NOMO-1 (cell line): Measurements from ENCODE around the gene LATS1.
"Not testable (repeated sequence)": the region's sequence is repeated elsewhere in the genome, so short reads cannot be mapped to it uniquely, and the experiment has no call there.

Source experiments
- DNase-seq, 2 experiments: peaks; one replicate each; lab custom pipeline; 2025; ENCODE audit not compliant: unreplicated experiment in 2 of 2; lab: John Stamatoyannopoulos, UW

LATS1 gene

DNA sequence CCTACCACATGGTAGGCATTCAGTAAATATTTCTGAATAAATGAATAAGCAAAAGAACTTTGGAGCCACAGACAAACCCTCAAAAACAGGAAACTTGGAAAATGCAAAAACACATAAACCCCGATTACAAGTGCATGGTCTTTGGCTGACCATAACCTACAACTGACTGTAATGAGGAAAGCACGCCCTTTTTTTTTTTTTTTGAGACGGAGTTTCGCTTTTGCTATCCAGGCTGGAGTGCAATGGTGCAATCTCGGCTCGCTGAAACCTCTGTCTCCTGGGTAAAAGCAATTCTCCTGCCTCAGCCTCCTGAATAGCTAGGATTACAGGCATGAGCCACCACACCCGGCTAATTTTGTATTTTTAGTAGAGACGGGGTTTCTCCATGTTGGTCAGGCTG is 11.9 kb upstream of the LATS1 start:
- DNase-seq: peak; percentile 5 to 19

DNA sequence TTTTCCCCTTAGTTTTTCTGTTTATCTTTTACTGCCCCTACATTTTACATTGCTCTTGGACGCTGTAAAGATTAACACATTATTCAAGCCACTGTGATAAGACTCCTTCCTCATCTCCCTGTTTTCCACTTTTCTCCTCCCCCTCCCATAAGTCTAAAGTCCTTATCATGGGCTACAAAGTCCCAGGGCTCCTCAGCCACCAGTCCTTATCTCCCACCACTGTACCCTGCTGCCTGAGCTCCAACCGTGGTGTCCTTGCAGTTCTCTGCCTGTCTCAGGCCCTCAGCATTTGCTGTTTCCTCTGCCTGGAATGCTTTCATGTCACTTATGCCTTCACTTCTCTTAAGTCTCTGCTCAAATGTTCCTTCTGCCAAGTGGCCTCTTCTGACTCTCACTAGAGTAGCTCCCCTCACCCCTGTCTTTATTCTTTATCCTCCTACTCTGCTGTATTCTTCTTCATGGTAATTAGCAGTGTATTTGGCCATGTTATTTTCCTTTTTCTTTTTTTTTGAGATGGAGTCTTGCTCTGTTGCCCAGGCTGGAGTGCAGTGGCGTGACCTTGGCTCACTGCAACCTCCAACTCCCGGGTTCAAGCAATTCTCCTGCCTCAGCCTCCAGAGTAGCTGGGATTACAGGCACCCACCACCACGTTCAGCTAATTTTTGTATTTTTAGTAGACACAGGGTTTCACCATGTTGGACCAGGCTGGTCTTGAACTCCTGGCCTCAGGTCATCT is 10.8 kb upstream of the LATS1 start:
- DNase-seq: peak in 1 of 2 experiments; percentile 13

- peak; percentile 37 to 83 for DNase-seq
Observed at GRCh38 chr6:149727793-149728498, 10.0 kb upstream of the LATS1 start.

DNA sequence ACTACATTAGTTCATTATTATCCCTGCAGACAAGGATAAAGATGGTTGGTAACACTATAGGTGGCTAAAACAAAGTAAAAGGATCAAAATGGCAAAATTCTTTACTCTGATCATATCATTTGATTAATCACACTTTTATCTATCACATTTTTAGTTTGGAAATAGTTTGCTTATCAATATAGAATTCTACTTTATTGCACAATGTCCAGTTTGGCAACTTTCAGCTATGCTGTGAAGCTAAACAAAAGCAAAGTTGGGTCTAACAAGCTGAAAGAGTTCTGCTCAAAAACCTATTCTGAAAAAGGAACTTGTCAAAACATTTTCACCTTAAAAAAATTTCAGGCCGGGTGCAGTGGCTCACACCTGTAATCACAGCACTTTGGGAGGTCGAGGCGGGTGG is 7.9 kb upstream of the LATS1 start:
- DNase-seq: no peak

DNA sequence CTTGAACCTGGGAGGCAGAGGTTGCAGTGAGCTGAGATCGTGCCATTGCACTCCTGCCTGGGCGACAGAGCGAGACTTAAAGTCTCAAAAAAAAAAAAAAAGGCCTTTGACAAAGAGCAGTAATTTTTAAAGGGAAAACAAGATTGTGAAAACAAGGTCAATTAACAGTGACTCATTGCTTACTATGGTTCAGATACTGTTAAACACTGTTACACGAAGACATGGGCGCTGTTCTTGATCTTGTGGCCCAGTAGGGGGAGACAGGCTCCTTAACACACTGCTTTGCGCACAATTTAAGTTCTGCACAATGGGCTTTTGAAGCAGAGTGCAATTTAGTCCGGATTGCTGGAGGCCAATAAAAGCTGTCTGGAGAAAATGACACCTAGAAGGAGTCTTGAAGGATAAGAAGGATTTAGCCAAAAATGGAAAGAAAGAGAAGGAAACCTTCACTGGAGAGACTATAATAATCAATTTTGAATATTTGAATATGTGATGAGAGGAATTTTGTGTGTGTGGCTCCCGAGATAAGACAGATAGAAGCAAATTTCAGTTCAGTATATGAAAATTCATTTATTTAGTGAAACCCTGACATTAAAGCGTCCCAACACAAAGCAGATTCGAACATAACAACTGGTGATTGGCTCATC is 6.0 kb upstream of the LATS1 start:
- DNase-seq: peak; percentile 69 to 94

DNA sequence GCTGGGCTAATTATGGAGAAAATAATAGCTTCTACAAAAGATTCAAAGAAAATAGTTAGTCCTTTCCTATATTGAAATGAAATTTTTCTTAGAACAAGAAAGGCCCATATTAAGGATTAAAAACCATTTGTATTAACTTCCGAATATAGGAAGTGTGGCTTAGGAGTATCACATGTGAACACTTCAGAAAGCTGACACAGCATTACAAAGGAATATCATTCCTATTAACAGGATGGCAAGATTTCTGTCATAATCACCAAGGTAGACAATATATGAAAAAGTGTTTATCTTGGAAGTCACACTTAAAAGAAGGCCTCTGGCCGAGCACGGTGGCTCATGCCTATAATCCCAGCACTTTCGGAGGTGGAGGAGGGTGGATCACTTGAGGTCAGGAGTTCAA is 5.4 kb upstream of the LATS1 start:
- DNase-seq: no peak

GRCh38 chr6:149719531-149719930 is 1.6 kb upstream of the LATS1 start:
- DNase-seq: no peak

DNA sequence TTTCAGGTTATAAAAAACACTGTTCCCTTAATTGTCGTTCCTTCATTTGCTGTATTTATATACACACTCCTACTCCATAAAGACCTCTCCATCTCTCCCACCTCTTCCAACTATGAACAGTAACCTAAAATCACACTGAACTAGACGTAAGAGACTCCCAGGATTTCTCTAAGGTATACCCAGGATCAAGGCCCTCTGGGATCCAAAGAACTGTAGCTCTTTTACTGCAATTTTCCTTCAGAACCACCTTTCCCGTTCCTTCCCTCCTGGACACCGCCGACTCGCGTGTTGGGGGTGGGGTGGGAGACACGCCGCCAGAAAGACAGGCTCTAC is 680 bp downstream of the LATS1 start:
- no peak for DNase-seq

DNA sequence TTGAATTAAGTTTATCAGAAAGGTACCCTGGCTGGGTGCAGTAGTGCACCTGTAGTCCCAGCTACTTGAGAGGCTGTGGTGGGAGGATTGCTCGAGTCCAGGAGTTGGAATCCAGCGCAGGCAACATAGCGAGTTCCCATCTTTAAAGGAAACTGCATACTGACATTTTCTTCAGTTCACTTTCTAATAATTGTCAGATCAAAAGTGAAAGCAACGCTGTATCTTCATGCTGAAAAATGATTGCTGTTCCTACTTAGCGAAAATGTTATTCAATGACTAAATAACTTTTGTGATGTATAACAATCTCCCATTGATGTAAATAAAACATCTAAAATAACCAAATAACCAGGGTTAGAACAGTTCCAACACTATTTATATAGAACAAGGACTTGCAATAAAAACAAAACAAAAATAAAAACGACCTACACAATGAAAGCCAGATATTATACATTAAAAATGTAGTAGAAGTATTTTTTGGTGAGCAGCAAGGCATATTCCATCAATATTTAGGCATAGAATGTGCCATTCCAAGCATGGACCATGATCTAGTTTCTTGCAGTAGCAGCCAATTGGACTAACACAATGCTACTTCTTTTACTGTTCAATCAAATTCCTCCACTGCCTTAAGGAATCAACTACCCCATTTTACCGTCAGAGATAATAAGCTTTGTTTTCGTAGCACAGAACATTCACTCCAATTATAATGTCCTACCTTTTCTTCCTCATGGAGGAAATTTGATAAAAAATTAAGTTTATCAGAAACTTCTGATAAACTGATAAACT is 1.5 kb downstream of the LATS1 start:
- DNase-seq: peak in 1 of 2 experiments; percentile 24

- no peak for DNase-seq
Observed at GRCh38 chr6:149714442-149714841, 3.5 kb downstream of the LATS1 start.

DNA sequence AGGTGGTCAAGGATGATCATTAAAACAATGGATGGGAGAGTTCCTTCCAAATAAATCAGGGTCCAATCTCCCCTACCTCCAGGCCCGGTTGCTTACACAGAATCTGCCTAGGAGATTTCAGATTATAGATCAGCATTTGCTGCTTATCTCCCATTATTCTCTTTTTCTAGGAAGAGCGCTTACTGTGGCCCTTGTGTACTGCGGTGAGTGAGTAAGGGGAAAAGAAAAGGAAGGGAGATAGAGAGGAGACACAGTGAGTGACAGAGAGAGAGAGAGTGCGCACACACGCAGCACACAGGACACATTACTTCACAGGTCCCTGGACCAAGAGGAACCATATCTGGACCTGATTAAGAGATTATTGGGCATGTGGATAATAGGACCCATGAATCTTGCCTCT is 6.2 kb downstream of the LATS1 start:
- DNase-seq: no peak

DNA sequence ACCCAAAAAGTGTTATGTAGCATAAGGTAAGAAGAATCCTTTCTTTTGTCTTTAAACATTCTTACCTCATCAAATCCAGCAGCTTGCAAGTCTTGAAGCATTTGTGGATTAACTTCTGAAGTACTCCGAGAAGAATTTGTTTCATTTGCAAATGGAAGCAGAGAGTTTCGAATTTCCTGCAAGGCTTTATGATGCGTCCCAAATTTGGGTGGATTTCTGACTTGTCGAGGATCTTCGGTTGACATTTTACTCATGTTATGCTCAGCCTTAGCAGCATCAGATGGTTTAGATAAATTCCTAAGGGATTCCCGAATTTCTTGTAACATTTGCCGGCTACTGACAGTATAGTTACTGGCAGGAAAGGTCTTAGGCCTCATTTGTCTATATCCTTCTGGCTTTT is 16.2 kb downstream of the LATS1 start:
- no peak for DNase-seq

GRCh38 chr6:149699150-149699549 is 18.8 kb downstream of the LATS1 start:
- DNase-seq: no peak

- DNase-seq: no peak
Observed at GRCh38 chr6:149698175-149698574, 19.7 kb downstream of the LATS1 start.

- no peak for DNase-seq
Observed at GRCh38 chr6:149696901-149697300, 21.0 kb downstream of the LATS1 start.

DNA sequence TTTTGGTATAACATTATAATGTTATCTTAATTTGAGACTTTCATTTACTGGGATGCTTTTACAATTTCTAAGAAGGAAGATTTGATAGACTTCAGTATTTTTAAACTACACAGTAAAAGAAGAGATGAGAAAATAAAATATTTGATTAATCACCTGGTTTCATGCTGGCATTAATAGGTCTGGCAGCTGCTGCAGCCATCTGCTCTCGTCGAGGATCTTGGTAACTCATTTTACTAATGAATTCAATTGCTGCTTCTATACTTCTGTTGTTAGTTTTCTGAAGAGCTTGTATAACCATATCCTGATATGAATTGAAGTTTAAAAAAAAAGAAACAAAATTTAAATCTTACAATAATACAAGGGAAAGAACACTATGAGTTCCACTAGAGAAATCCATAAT is 23.0 kb downstream of the LATS1 start:
- no peak for DNase-seq

DNA sequence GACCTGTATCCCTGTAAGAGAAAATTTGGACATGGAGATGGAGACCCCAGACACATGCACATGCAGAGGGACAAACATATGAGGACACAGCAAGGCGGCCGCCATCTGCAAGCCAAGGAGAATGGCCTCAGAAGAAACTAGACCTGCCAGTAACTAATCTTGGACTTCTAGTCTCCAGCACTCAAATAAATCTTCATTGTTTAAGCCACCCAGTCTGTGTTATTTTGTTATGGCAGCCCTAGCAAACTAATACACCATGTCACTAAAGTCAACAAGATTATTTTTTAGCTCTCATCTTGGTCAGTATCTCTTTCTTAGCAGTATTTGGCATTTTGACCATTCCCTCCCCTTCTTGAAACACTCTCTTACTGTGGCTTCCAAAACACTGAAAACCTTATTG is 26.7 kb downstream of the LATS1 start:
- no peak for DNase-seq

- no peak for DNase-seq
Observed at GRCh38 chr6:149686230-149686629, 31.7 kb downstream of the LATS1 start.

DNA sequence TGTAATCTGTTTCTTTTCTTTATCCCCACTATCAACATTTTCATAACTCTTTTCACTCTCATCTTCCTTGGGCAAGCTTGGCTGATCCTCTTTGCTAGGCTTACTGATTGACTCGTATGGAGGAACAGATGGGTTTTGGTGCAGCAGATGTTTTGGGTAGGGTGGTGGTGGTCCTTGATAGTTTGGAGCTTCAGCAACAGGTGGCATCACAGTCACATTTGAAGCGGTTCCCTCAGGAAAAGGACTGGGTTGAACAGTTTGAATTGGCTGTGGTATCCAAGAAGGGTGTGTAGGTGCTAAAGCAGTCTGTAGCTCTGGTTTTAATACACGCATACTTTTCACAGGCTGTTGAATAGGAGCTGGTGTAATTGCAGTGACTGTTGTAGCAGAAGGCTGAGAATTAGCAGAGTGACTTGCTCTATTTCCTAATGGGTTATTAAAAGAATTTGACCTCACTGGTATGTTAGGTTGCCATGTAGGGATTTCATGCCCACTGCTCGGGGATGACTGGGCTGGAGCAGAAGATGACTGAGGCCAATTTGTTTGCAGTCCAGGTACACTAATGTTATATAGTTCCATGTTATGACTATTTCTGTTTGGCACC is 34.5 kb downstream of the LATS1 start:
- DNase-seq: no peak

DNA sequence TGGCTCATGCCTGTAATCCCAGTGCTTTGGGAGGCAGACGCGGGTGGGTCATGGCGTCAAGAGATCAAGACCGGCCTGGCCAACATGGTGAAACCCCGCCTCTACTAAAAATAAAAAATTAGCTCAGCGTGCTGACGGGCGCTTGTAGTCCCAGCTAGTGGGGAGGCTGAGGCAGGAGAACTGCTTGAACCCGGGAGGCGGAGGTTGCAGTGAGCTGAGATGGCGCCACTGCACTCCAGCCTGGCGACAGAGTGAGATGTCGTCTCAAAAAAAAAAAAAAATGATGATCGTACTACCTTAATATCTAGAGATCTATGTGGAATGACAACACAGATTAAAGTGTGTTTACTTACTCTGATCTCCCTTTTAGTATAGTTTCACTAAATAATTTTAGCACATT is 36.1 kb downstream of the LATS1 start:
- not testable (repeated sequence) for DNase-seq

DNA sequence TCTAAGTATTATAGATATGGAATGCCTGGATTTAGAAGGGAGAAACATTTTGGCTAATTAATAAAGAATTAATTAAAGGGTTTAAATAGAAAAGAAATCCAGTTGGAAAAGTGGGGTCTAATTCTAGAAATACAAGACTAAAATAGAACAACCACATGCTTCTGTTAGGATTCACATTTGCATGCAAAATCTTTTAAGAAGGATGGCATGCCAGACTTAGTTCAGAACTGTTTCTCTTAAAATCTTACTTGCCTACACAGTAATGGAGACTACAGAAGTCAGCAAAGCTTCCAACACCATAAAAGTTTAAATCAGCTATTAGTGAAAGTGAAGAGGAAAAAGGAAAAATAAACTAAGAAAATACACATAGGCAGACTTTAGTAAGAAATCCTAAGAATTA is 36.7 kb downstream of the LATS1 start:
- DNase-seq: no peak
